NCI-H510A treated with DMSO at 0.1 percent for 48 hours (cell line): Measurements from ENCODE around the gene SCYL3.
"Not testable (repeated sequence)": the region's sequence is repeated elsewhere in the genome, so short reads cannot be mapped to it uniquely, and the experiment has no call there.

Experiments used
- DNase-seq: peaks from one replicate; lab custom pipeline; 2025; lab: John Stamatoyannopoulos, UW

SCYL3 gene, protein sequence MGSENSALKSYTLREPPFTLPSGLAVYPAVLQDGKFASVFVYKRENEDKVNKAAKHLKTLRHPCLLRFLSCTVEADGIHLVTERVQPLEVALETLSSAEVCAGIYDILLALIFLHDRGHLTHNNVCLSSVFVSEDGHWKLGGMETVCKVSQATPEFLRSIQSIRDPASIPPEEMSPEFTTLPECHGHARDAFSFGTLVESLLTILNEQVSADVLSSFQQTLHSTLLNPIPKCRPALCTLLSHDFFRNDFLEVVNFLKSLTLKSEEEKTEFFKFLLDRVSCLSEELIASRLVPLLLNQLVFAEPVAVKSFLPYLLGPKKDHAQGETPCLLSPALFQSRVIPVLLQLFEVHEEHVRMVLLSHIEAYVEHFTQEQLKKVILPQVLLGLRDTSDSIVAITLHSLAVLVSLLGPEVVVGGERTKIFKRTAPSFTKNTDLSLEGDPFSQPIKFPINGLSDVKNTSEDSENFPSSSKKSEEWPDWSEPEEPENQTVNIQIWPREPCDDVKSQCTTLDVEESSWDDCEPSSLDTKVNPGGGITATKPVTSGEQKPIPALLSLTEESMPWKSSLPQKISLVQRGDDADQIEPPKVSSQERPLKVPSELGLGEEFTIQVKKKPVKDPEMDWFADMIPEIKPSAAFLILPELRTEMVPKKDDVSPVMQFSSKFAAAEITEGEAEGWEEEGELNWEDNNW

DNA sequence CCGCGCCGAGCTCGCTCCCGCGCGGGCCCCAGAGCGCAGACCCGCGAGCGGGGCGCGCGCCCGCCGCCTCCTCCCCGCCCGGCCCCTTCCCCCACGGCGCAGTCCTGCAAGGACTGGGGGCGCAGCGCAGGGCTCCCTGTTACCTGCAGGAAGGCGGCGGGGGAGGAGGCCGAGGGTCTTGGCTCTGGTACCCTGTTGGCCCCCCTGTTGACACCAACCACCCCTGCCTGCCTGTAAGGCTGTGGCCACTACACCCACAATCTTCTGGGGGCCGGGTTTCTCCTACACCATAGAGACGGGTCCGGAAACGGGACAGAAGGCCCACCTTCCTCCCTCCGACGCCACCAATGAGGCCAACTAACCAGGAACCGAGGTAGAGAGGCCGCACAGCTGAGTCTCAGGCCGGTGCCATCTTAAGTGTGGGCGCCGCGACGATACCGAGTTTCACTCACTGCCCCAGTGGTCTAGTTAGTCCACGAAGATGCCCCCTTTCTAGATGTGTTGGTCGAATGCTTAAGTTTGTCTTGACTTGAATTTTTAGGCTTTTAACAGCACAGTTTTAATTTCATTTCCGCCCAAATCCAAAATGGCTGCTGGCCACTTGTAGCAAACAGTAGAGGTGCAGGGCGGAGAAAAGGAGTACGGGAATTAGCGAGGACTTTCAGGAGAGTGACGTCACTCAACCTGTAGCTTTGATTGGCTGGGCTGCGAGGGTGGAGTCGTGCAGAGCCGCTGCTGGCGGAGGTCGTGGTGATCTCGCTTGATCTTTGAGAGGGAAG lies at the start of gene SCYL3:
Gene SCYL3 (minus strand): TSS at position 252 of the 779 bp plus-strand sequence. CDS start 5,056 bp downstream, outside the sequence.
- DNase-seq = peak; percentile 94

DNA sequence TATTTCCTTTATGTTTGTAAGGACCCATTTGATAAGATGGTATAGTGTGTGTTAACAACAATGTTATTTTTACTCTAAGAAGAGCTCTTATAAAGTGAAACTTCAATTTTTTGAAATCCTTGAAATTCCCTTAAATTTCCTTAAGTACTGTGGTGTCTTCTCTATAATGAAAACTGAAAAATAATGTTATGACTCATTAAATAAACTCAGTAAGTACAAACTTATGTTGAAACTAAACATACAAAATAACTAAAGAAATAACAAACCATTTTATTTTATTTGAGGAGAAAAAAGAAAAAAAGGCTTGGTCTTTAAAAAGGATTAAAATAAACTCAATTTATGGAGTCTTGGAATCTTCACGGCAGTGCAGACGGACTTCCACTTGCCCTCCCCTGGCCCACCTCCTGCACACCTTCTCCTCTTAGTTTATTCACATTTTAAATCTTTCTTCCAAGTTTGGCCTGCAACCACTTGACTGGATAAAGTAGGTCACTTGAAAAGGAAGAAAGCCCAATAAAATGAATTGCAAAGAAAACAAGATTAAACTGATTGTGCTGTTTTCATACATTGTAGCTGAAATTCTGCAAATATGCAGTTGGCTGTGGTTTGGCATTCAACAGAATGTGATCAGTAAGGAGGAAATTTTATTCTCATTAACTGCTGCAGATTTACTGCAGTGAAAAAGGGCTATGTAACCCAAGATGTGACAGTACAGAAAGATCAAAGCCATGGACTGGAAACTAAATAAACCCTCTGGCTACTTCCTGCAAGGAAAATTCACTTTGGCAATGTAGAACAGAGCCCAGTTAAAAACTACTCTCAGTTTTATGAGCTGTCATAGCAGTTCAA lies 48.5 kb upstream of the SCYL3 start:
- peak; percentile 70 for DNase-seq

DNA sequence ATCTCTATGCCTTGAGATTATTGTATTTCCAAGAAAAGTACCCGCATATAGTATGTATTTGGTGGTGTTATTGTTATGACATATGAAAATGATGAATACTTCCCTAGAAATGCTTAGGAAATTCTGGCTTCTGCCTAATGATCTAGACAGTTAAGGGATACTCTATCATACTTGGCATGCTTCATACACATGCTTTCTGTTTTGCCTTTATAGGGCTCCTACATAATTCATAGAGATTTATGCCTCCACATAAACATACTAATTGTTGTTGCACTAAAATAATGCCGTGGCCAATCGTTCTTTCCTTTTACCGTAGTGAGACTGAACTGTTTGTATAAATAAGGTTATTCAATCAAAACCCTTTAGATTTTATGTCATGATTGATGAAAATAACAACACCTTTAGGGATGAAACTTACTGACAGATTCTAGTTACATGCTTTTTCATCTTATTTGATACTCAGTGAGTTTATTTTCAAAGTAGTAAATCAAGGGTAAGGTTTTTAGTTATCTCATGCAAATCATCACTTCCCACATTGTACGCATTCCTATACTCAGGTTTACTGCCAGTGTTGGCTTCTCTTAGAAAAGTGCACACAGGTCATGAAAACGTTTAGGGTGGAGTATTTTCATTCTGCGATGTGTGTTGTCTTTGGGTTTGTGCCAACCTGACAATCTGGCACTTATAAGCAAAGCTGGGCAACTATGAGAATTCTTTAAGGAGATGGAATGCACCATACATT lies 40.5 kb upstream of the SCYL3 start:
- DNase-seq = no peak

DNA sequence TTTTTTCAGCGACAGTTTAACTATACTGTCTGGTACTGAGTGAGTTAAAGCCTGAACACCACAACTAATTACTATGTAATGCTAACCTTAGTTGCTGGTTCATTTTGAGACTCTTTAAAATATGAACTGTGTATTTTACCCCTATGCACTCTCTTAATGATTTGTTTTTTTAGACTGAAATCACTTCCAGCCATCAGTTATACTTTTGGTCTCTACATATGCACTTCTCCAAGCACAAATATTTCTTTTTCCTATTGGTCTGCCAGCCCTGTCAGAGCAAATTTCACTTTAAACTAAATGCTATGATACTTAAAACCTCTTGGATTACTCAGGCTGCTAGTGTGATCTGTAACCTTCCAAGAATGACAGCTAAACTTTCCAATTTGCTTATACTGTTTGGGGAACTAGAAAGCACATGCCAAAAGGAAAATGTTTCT lies 38.1 kb upstream of the SCYL3 start:
- DNase-seq = no peak

DNA sequence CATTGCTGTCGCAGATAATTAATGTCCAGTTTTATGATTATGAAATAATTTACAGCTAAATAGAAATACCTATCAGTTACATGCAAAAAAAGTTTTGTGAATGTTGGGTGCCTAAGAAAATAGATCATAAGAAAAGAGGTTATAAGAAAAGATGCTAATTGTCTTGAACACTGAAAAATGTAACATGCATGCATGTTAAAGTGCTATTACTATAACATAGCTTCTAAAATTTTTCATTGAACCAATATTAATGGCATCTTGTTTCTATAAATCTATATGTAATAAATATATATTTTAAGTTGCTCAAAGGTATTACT lies 35.5 kb upstream of the SCYL3 start:
- no peak for DNase-seq

DNA sequence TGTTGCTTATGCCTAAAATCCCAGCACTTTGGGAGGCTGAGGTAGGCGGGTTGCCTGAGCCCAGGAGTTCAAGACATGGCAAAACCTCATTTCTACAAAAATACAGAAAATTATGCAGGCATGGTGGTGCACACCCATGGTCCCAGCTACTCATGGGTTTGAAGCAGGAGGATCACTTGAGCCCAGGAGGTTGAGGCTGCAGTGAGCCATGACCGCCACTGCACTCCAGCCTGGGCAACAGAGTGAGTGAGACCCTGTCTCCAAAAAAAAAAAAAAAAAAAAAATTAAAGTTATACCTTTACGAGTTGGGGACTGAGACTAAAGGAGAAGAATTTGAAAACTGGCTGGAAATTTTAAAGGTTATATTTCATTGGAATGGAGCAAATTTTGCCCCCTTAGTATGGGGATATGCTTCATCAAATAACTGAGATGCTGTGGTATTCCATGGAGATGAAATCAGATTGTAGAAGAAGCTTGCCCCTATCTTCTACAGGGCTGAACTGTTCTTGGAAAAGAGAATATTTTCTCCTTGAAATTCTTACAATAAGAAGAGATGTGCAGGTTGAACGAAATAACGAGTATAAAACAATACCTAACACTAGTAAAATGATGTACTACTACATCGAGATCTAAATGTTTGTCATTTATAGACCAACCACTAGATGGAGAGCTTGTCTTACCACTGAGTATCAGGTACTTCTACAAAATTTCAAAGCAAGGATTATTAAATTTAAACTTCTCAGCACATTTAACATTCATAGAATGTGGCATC lies 34.9 kb upstream of the SCYL3 start:
- peak; percentile 67 for DNase-seq

DNA sequence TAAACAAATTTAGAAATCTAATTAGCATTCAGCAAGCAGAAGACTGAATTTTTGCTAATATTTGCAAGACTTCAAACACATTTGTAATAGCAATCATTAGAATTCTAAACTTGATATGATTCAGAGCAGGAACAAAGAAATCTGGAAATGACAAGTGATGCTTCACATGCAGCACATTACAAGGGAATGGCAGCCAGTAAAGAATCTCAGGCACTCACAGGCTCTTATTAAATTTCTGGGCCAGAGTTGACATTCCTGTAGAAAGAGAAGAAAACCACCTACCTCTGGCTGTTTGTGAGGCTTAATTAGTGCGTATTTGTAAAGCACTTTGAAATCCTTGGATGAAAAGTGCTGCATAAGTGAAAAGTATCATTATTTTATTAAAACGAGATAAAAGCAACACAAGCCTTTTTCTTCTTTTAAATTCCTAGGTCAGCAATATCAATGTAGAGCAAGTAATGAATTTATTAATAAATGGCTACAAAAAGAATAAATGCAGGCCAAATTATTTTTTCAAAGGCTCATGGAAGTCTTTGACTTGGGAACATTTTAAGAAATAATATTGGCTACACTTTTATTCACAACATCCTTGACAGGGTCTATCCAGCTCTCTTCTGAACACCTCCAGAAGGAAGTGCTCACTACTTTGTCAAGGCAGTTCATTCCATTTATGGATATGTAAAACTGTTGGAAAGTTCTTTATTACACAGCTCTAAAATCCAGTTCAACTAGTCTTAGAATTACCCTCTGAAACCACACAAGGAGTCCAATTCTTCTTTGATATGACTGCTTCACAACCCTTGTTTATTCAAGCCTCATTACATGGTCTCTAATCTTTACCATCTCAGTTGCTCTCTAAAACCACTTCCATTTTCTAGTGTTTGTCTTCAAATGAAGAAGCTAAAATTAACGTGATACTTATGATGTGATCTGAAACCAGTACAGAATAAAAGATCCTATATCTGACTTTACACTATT lies 32.1 kb upstream of the SCYL3 start:
- DNase-seq = peak; percentile 46

DNA sequence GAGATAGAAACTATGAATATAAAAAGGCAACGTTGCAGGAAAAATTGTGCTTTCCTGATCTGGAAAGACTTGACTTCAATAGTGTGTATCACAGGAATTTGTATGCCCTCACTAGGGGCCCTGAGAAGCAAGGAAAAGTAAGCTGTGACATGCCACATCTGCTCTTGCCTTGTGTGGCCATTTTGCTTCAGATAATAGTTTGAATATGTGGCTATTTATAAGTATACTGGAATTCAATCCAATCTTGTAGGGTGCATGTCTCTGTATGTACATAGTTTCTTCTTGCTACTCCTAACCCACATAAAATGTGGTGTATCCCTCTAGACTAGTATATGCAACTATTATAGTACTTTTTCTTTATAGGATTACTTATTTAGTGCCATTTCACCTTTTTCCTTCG lies 31.1 kb upstream of the SCYL3 start:
- DNase-seq = no peak

DNA sequence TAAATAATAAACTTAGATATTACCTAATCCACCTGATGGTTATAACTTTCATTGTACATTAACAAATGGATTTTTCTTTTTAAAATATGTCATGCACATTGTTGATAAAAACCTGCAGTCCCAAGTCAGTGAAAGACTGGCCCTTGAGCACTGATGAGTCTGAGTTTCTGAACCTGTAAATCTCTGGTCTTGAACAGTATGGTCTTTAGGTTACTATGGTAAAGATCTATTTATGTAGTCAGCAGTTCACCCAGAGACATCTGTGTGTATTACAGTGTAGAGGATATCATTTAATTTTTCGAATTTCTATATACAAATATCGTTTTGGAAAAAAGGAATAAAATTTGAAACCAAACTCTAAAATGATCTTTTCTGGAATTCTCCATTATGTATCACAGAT lies 30.4 kb upstream of the SCYL3 start:
- no peak for DNase-seq

DNA sequence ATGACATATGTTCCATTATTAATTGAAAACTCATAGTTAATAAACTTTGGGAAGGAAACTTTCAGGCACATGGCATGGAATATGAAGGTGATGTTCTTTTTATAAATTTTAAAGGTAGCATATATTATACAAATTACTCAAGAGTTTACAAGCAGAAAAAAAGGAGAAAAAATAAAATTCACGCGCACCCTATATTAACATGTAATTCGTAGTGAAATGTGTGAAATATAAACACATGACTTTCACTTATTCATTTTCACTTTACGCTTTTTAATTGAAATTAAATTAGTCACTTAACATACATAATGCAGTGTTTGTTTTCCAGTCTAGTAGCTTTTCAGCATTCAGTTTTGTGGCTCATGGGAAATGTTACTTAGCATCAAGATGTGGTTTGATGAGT lies 27.4 kb upstream of the SCYL3 start:
- no peak for DNase-seq

DNA sequence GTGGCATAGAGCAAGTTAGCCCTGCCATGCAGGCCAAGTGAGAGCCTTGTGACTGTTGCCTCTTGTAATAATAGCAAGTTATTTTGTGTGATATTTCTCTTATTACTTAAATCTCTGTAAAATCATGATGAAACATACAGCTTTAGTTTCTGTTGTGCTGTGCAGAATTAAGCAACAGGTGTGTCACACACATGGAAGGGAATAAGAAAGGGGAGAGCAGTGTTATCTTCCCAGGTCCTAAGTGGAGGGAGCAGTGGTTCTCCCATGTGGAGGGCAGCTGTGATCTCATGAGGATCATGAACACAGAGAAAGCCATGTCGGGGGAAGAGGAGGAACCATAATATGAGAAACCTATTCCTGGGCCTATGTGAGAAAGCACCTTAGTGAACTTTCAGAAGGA lies 25.2 kb upstream of the SCYL3 start:
- DNase-seq = no peak

DNA sequence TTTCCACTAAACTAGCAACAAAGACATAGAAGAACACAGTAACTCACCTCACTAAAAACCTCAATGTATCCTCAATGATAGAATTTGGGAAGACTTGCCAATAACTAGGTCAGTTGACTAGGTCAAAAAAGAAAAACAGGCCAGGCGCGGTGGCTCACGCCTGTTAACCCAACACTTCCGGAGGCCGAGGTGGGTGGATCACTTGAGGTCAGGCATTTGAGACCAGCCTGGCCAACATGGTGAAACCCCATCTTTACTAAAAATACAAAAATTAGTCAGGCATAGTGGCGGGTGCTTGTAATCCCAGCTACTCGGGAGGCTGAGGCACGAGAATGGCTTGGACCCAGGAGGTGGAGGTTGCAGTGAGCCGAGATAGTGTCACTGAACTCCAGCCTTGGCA lies 24.5 kb upstream of the SCYL3 start:
- not testable (repeated sequence) for DNase-seq

DNA sequence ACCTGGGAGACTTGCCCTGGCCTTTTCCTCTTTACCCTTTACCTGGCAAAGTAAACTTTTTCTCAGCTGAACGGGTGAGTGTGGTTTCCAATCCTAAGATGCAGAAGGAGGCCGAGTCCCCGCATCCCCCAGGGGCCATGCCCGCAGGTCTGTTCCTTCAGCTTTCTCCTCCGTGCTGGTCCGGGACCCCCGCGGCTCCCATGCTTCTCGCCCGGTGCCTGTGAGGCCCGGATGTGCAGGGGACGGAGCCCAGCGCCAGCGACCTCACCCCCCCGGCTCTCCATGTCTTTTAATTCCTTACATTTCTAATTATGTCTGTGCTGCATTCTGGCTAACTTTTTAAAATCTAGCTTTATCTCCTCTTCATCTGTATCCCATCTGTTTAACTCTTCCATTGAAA lies 21.5 kb upstream of the SCYL3 start:
- no peak for DNase-seq

DNA sequence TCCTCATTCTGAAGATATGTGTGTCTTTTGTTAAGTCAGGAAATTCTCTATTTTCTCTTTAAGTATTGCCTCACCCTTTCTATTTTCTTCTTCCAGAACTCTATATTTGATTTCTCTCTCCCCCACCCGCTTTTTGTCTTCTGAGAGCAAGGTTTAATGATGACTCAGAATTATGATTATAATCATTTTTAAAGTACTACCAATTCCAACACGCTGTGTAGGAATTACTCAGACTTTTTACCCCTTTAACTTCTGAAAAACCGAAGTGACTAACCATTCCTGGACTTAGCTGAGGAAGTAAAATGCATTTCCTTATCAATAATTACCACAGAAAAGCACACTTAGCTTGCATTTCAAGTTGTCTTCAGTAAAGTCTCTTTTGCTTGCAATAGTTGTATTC lies 20.8 kb upstream of the SCYL3 start:
- no peak for DNase-seq

DNA sequence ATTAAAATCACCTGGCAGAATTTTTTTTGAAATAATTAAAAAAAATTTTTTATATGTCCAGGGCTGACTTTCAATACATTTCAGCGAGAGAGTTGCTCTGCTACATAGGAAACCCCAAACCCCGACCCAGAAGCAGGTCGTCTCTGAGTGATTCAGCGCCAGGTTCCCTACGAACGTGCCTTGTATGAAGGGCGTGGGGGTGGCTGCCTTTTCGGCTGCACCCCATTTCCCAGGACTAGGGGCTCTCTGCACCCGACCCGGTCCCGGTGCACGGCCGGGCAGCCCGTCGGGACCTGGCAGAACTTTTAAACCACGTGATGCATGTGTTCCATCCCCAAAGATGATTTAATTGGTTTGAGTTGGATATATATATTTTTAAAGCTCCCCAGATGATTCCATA lies 15.8 kb upstream of the SCYL3 start:
- DNase-seq = no peak

DNA sequence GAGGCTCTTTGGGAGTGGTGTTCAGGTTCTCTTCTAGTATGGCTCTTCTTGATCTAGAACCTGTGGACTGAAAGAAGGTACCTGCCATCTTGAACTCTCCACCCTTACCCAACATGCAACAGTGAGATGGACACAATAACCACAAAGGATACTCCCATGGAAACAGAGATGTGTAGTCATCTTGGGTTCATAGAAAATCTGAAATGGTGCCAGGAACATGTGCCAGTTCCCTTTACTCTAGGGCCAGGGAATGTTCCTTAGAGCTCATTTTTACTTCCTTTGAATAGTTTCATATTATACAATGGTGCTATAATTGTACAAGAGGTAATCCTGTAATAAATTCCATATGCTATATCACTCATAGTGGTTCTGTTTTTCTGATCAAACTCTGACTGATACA lies 13.2 kb upstream of the SCYL3 start:
- DNase-seq = no peak

DNA sequence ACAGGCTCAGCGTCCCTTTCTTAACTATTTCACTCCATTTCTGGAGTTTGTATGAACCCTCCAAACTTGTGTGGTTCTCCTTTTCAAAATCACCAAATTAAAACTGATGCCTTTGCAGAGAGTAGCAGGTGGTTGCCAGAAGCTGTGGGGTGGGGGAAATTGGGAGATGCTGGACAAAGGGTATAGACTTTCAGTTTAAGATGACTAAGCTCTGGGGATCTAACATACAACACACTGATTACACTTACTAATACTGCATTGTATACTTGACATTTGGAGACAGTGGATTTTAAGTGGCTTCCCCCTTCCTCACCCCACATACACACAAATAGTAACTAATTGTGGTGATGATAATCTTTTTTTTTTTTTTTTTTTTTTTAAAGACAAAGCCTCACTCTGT lies 11.1 kb upstream of the SCYL3 start:
- no peak for DNase-seq

DNA sequence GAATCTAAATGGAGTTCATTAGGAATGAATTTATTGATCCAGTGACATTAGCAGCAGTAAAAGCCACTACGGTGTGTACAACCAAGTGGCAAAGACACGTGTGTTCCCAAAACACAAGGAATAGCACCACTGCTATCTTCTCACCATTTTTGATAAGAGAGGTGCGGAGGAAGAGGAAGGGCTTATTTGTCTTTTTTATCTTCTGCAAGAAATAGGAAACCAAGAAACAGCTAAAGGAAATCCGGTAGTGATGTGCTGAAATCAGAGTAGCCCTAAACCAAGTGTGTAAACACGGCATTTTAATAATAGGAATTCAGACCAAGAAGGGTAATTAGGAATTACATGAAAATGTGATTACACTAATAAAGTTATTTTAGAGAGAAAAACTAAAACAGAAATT lies 9.1 kb upstream of the SCYL3 start:
- no peak for DNase-seq

DNA sequence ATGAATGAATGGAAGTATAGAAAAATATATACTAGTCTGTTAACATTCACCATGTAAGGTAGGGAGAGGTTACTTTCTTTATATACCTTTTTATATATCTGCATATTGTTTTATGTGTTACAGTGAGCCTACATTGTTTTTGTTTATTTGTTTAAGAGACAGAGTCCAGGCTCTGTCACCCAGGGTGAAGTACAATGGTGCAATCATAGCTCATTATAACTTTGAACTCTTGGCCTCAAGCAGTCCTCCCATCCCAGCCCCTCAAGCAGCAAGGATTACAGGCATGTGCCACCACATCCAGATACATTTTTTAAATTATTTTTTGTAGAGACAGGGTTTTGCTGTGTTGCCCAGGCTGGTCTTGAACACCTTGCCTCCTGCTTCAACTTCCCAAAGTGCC lies 7.4 kb upstream of the SCYL3 start:
- DNase-seq = no peak
